Measurements from ENCODE around the gene PGAM4.
"Not testable (repeated sequence)": the region's sequence is repeated elsewhere in the genome, so short reads cannot be mapped to it uniquely, and the experiment has no call there.

Gene PGAM4

DNA sequence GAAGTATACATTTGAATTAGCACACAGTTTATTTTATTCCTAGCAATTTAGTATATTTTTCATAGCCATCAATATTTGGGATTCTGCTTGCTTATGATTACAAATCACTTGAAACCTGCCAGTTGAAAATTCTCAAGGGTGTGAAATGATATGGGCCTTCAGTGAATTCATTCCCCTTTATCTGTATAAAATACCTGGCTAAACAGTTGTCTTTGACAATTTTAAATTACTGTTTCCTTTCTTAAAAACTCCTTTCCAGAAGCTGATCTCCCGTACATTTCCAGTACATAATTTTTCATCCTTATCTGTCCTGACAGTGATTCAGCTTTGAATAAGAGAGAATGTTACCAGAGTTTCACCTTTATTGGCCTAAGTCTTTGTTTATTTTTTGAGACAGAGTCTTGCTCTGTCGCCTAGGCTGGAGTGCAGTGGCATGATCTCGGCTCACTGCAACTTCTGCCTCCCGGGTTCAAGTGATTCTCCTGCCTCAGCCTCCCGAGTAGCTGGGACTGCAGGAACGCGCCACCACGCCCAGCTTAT, 45.0 kb downstream of the PGAM4 start:
- DNase-seq, result no peak

DNA sequence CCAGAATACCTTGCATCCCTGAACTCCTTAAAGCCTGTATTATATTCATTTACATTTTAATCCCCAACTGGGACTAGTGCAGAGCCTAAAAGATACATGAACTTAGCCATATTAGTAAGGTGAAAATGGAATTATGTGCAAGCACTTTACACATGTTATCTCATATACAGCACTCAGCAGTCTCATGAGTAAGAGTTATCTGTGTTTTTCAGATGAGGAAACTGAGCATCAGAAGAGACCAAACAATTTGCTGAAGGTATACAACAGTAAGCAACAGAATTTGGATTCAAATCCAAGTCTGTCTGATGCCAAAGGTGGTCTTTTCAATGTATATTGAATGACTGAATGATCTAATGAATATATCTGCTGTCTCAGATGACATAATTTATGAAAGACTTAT, 46.7 kb downstream of the PGAM4 start:
- DNase-seq, result no peak

DNA sequence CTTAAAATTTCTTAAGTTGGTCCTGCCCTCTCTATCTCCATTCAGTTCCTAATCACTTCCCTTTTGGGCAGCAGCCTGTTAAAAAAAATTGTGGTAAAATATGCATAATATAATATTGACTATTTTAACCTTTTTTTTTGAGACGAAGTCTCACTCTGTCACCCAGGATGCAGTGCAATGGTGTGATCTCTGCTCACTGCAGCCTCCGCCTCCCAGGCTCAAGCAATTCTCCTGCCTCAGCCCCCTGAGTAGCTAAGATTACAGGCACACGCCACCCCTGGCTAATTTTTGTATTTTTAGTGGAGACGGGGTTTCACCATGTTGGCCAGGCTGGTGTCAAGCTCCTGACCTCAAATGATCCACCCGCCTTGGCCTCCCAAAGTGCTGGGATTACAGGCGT, 50.1 kb downstream of the PGAM4 start:
- not testable (repeated sequence) for DNase-seq

DNA sequence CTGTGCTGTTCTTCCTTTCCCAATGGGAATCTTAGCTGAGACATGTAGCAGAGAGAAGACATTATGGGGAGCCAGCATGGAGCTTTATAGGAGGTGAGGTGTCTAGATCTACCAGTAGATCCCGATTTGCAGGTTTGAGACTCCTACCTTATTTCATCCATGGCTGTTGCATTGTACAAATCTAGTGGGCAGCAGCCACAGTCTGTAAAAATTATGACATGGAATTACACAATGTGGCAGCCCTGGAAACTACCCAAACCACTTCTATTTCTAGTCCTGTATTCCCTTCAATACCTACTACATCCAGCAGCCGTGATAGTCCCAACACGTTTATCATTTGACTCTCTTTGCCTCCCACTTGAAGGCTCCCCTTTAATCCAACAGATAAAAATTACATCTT, 50.9 kb downstream of the PGAM4 start:
- DNase-seq, result no peak
